Natural killer cell treated with Interleukin-12 subunit alpha and Interleukin-12 subunit beta and Interleukin-15 and Interleukin-18, amount 100 ng/mL, for 72 hours (primary cell): ENCODE results near the gene RNF5. TPM values are rescaled to one million over a fixed set of nuclear protein-coding genes. Genes with fewer than 3 reads are reported as not detected.
A peak's percentile ranks its signal among the peaks of the same experiment; 100 is the strongest.

ENCODE experiments used
- ATAC-seq, 2 donors: fragments of 150-1000 bp; cut with Tn5 transposase in 1 of 2; sonication (Bioruptor Pico), chemical (Tn5 transposase) in 1 of 2; 2 replicates each; pipeline ENCODE4 v1.10.0; 2021
- DNase-seq: peaks from one replicate; pipeline ENCODE4 v3.0.0; 2022; ENCODE audit warnings: low spot score
- H3K27ac Mint-ChIP-seq, 2 donors: 1 replicate in 1 of 2; 2 replicates in 1 of 2; pipeline ENCODE4 v1.8.0; 2022; ENCODE audit warnings: mixed read lengths in 2 of 2, mild to moderate bottlenecking in 1 of 2, moderate library complexity in 1 of 2
- H3K27me3 Mint-ChIP-seq, 2 donors: 1 replicate in 1 of 2; 2 replicates in 1 of 2; pipeline ENCODE4 v1.8.0; 2022; ENCODE audit warnings: mixed read lengths in 2 of 2
- H3K36me3 Mint-ChIP-seq: one replicate; pipeline ENCODE4 v1.8.0; 2022; ENCODE audit warnings: mixed read lengths
- H3K4me1 Mint-ChIP-seq, 2 donors: 1 replicate in 1 of 2; 2 replicates in 1 of 2; pipeline ENCODE4 v1.8.0; 2022; ENCODE audit warnings: low read depth in 2 of 2, mixed read lengths in 2 of 2, mild to moderate bottlenecking in 1 of 2
- H3K4me3 Mint-ChIP-seq: one replicate; pipeline ENCODE4 v1.8.0; 2022; ENCODE audit warnings: mixed read lengths
- H3K9me3 Mint-ChIP-seq: 2 replicates; pipeline ENCODE4 v1.8.0; 2022; ENCODE audit warnings: mixed read lengths
- total RNA-seq, 2 donors: library from RNA; stranded (reverse); gene quantifications; one replicate each; pipeline ENCODE4 v1.2.3, GENCODE V29; 2022

Gene RNF5
- total RNA-seq, 2 donors from 2014 or later: 41.0 to 53.3 TPM

DNA sequence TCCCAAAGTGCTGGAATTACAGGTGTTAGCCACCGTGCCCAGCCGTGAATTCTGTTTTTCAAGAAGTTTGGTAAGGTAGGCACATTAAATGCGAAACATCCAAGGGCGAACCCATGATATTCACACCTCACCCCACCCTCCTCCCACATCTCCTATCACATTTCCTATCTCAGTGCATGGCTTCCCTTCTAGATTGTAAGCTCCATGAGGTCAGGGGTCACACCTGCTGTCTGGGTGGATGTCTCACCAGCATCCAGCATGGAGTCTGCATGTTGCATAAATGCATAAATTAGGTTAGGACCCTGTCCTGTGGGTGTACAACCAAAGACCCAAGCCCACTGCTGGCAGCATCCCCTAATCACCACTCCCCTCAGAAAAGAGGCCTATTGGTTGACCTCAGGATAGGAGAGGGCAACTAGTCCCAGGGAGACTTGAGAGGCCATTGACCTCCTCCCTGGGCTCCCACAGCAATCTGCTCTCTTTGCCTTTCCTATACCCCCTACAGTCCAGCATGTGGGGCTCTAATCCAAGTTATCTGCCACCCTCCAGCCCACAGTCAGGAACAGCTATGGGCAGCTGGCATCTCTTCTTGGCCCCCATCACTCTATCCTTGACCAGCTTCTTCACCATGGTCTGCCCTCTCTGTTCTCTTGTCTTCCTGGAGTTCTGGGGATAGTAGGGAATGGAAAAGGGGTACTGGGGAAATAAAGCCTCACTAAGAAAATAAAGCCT is 30.6 kb upstream of the RNF5 start:
- no peak for DNase-seq
- peak overlapping the region in 1 of 2 donors; percentile 51 for H3K27ac Mint-ChIP-seq
- H3K4me1 Mint-ChIP-seq: peaks cover 32 to 40% of the 10 kb centered on the region in 2 donors
- peaks cover 35 to 43% of the 10 kb centered on the region in 2 donors for H3K27me3 Mint-ChIP-seq
- H3K9me3 Mint-ChIP-seq: no peaks in the 10 kb centered on the region
- H3K4me3 Mint-ChIP-seq: peak overlapping the region; percentile 85
- no peaks in the 10 kb centered on the region for H3K36me3 Mint-ChIP-seq
- no peak for ATAC-seq

DNA sequence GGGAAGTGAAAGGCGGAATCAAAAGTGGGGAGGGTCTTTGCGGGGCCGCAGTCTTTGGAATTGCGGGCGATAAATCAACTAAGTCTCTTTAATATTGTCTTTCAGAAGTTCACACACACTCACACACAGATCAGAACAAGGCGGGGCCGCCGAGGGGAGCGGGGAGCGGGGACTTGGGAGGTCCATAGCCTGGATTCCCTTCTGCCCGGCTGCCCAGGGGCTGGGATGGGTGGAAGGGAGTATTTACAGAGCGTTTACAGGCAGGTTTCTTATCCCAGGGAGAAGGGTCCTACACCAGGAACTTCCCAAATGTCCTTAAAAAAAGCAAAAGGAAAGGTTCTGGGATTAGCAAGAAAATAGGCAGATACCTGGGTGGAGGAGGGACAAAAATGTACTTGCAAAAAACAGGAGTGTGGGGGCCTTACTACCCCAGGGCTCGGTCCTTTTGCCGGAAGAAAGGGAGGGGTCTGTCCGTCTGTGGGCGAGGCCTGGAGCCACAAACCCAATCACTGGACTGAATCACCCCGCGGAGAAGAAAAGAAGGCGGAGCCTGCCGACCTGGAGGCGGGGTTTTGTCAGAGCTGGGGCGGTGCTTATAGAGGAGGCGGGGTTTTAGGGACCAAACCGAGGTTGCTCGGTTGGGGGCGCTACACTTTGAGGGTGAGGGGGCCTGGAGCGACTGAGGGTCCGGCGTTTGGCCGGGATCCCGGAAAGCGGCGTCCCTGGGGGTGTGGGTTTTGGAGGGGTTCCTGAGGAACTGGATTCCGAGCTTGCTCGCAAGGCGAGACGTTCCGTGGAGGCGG is 29.7 kb upstream of the RNF5 start:
- Mint-ChIP-seq H3K9me3 (no peaks in the 10 kb centered on the region), H3K27me3 (peaks cover 35 to 43% of the 10 kb centered on the region in 2 donors), H3K36me3 (no peaks in the 10 kb centered on the region), H3K27ac (peak overlapping the region; percentile 51 to 80), H3K4me1 (peaks cover 32 to 46% of the 10 kb centered on the region in 2 donors), H3K4me3 (peak overlapping the region; percentile 85)
- DNase-seq: peak; percentile 82
- peak; percentile 90 to 95 for ATAC-seq

DNA sequence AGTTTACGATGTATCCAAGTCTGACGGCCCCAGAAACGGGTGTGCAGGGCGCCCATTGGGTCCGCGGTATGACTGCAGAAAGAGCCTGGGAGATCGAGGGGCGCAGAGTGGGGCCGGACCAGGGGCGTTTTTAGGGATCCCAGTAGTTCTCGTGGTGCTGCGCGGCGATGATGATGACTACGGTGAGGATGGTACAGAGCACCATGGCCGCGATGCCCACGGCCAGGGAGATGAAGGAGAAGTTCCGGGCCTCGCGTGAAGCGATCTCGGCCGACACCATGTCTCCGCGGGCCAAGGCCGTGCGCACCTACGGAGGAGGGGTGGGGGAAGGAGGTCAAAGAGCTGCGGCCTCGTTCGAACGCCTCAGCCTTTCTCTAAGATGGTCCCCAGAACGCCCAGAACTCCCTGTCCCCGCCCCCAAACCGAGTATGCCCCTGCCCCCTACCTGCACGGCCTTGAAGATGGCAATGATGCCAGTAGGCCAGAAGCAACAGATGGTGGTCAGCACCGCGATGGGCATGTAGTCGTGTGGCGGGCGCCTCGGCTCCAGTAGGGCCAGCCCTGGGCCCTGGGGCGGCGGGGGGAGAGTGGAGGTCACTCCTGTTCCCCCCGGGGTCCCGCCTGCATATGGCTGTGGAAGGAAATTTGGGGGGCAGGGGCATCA is 29.0 kb upstream of the RNF5 start:
- Mint-ChIP-seq H3K36me3 (no peaks in the 10 kb centered on the region), H3K4me3 (peak overlapping the region; percentile 85), H3K27ac (peak overlapping the region; percentile 51 to 80), H3K27me3 (peaks cover 35 to 43% of the 10 kb centered on the region in 2 donors), H3K9me3 (no peaks in the 10 kb centered on the region), H3K4me1 (peaks cover 36 to 52% of the 10 kb centered on the region in 2 donors)
- DNase-seq (no peak), ATAC-seq (peak; percentile 22 to 40)

DNA sequence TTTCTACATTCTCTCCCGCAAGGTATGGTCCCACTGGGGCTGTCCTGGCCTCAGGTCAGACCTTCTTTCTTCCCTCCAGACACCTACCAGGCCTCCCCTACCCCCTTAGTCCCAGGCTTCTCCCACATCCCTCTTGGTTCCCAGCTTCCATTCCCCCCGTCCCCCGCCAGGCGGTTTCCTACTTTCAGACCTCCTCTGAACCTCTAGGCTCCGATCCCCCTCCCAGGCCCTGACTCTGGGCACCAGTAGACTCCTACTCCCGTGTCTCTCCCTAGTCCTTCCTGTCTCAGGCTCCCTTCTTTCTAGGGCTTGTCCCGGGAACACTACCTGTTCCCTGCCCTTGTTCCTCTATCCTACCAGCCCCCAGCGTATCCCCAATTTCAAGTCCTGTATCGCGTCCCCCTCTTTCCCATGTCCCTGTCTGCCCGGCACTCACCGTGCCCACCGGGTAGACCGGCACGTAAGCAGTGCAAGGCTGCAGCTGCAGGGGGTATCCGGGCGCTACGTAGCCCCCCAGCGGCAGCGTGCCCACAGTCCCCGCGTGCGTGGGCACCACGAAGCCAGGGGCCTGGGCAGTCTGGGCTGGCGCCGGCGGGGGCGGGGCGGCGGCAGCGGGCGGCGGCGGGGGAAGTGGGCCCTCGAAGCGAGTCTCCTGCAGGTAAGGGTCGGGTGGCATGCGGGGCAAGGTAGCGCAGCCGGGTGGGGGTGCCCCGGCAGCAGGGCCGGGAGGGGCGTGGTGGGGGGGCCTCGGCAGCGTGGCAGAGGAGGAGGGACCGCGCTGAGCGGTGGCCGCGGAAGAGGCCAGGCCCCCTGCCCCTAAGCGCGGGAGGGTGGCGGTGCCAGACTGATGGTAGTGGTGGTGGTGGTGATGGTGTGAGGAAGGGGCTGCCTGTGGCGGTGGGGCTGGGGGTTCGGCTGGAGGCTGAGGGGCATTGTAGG is 28.0 kb upstream of the RNF5 start:
- no peaks in the 10 kb centered on the region for H3K36me3 Mint-ChIP-seq
- peaks cover 35 to 43% of the 10 kb centered on the region in 2 donors for H3K27me3 Mint-ChIP-seq
- H3K9me3 Mint-ChIP-seq: no peaks in the 10 kb centered on the region
- no peak for DNase-seq
- H3K4me3 Mint-ChIP-seq: peak overlapping the region; percentile 50
- peak overlapping the region in 1 of 2 donors; percentile 2 for H3K27ac Mint-ChIP-seq
- ATAC-seq: no peak
- H3K4me1 Mint-ChIP-seq: peaks cover 45 to 62% of the 10 kb centered on the region in 2 donors

DNA sequence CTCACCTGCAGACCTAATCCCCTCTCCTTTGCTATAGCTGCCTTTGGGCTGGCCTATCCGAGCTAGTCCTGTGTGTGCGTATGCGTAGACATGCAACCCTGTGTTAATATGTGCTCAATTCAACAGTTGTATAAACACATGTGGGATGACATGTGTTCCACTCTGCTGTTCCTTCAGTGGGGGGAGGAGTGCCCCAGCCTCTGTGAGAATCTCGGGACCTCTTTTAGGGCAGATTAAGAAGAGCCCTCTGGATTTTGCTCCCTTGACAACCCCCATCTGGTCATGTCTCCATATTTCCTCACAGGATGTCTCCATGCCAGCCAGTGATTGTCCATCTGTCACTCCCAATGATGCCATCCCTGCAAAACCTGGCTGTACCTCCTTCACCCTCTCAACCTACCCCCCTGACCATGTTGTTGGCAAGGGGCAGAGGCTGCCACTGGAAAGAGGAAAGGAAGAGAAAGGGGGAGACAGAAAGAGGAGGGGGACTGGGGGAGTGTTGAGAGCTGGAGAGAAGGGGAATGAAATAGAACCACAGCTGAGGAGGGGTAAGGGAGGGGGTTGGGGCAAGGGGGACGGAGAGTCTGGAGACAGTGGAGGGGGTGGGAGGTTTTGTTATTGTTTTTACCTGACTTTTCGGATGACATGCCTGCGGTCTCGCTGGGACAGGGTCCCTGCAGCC is 26.9 kb upstream of the RNF5 start:
- H3K9me3 Mint-ChIP-seq: no peaks in the 10 kb centered on the region

DNA sequence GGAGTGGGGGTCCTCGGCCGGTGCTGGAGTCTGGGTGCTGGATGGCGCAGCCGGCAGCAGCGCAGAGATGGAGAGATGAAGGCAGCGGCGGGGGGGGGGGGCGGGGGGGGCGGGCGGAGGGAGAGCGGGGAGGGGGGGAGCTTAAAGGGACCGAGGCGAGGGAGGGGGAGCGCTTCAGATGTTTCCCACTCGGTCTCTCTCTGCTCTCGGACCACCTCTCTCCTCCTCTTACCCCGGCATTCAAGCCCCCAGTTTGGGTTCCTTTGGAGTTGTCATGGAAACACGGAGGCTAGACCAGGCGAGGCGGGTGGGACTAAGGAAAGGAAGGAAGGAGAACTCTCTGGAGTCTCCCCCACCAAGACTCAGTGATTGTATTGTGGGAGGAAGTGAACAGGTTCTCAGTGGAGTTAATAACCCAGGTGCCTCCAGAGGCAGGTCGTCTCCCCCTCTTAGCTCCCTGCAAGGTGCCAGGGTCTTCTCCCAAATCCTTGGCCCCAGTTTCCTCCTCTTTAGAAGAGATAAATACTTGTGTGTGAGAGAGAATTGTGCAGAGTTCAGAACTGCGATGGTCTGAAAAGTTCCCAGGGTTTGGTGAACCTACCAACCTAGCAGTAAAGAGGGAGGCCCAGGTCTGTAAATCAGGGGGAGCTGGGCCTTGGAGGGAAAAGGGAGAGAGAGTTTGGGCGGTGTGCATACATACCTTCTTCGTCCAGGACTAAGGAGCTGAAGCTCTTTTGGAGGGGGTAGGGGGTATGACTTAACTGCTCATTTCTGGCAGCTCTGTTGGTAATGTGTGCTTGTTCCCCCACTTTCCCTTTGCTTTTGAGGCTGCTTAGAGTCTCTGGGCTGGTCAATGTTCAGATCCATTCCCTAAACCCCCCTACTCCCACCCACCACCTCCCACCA is 26.1 kb upstream of the RNF5 start, which contains the start of gene PRRT1:
PRRT1 (minus strand) TSS at position 77 of the 906 bp plus-strand sequence. CDS start 112 bp downstream, outside the sequence.
- no peaks in the 10 kb centered on the region for H3K36me3 Mint-ChIP-seq
- ATAC-seq (no peak), DNase-seq (no peak)
- peak within 1 kb of the TSS in 1 of 2 donors; percentile 76 for H3K27ac Mint-ChIP-seq
- H3K27me3 Mint-ChIP-seq: peaks cover 27 to 32% of the 10 kb centered on the region in 2 donors
- peaks cover 51 to 64% of the 10 kb centered on the region in 2 donors for H3K4me1 Mint-ChIP-seq
- no peaks in the 10 kb centered on the region for H3K9me3 Mint-ChIP-seq
- H3K4me3 Mint-ChIP-seq: peak within 1 kb of the TSS; percentile 99

More for the DNA sequence above, 26.9 kb upstream of the RNF5 start:
- DNase-seq: no peak
- Mint-ChIP-seq H3K27me3 (peaks cover 32 to 35% of the 10 kb centered on the region in 2 donors), H3K4me3 (peak overlapping the region; percentile 28), H3K36me3 (no peaks in the 10 kb centered on the region), H3K27ac (peak overlapping the region in 1 of 2 donors; percentile 34), H3K4me1 (peaks cover 51 to 64% of the 10 kb centered on the region in 2 donors)
- ATAC-seq: no peak

DNA sequence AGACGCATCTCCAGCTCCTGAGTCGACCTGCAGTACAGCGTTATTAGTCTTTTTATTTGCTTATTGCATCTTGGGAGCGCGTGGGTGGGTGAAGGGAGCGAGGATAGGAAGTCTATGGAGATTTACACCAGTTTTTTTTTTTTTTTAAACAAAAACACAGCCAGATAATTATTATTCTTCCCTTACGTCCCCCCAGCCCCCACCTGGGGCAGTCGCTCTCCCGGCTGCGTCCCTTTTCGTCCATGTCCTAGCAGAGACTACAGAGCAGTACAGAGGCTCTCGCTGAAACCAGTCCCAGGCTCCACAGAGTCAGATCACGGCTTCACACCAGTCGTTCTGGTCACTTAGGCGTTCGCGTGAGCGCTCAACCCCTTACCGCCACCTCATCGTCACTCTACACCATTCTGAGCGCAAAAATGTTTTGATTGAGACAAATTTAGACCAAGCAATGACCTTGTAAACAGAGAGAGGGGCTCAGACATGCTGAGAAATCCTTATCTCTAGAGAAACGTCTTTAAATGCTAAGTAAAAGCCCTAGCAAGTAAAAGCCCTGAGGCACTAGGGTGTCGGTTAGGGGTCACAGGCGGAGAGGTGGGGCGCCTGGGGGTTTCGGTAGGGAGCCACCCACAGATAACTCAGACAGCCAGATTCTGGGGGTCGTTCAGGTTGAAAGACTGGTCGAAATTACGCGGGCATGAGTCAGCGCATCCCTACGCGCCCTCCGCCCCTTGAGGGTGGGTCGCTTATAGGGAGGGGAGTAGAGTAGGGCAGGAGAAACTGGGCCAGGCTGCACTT is 25.2 kb upstream of the RNF5 start:
- H3K4me3 Mint-ChIP-seq: peak overlapping the region; percentile 99
- DNase-seq: no peak

DNA sequence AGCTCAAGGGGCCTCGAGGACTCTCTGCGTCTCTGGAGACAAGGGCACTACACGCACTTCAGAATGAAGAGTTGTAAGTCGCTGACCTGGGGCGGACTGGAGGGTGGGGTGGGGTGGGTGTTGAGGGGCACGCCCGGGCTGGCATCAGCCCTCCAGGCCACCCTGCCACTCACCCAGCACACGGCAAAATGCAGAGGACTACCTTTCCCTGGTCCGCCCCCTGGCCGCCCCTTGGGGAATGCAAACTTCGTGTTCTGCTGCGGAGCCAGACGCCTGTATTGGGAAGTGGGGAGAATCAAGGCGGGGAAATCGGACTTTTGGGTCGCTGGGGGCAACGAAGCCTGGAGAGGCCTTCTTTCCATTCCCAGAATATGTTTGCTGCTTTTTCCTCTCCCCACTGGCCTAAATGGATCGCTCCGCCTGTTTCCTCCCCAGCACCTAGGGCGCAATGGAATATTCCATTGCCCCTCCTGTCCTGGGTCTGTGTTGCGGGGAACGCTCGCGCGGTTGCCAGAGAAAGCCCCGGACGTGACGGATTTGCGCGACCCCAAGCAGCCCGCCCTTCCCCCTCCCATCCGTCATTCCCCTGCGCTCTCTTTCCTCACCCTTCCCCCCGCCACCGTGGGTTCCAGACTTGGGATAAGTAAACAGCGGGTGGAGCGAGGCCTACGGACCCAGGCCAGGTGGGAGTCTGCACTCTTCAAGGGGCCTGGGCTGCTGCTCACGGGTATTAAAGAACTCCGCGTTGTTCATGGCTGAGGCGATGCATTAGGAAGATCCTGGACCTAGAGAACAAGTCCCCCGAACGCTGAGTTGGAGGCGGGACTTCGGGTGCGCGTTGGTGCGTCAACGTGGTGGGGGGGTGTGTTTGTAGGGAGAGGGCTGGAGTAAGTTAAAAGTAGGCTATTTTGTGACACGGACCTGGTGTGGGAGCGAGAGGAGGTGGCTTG is 24.4 kb upstream of the RNF5 start, which contains the start of gene PPT2:
PPT2 (plus strand) TSS at position 578 of the 950 bp plus-strand sequence. CDS start 454 bp downstream, outside the sequence.
- H3K9me3 Mint-ChIP-seq: no peaks in the 10 kb centered on the region
- peaks cover 13% of the 10 kb centered on the region for H3K36me3 Mint-ChIP-seq
- DNase-seq (peak; percentile 84), ATAC-seq (peak; percentile 84 to 86)
- H3K4me1 Mint-ChIP-seq: peaks cover 39 to 52% of the 10 kb centered on the region in 2 donors
- peak within 1 kb of the TSS; percentile 99 for H3K4me3 Mint-ChIP-seq
- H3K27ac Mint-ChIP-seq: peak within 1 kb of the TSS; percentile 79 to 92
- peaks cover 18 to 22% of the 10 kb centered on the region in 2 donors for H3K27me3 Mint-ChIP-seq

More for the DNA sequence above, 25.2 kb upstream of the RNF5 start:
- Mint-ChIP-seq H3K9me3 (no peaks in the 10 kb centered on the region), H3K27me3 (peaks cover 26 to 31% of the 10 kb centered on the region in 2 donors), H3K4me1 (peaks cover 48 to 61% of the 10 kb centered on the region in 2 donors), H3K36me3 (peaks cover 7% of the 10 kb centered on the region), H3K27ac (peak overlapping the region; percentile 76 to 79)
- no peak for ATAC-seq

DNA sequence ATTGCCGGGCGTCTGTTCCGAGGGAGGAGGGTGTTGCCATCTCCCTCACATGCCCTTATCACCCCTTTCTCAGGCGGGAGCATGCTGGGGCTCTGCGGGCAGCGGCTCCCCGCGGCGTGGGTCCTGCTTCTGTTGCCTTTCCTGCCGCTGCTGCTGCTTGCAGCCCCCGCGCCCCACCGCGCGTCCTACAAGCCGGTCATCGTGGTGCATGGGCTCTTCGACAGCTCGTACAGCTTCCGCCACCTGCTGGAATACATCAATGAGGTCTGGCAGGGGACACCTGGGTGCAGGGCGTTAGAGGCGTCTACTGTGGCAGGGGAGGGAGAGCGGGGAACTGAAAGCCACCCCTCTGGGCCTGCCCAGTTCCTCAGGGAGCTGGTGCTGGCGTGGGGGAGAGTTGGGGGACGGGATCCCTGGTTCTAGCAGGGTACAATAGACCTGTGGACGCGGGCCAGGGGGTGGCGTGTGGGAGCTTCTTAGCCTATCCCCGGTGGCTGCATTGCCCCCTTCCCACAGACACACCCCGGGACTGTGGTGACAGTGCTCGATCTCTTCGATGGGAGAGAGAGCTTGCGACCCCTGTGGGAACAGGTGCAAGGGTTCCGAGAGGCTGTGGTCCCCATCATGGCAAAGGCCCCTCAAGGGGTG is 23.6 kb upstream of the RNF5 start:
- Mint-ChIP-seq H3K36me3 (peaks cover 13% of the 10 kb centered on the region), H3K9me3 (no peaks in the 10 kb centered on the region), H3K27ac (peak overlapping the region; percentile 79 to 92), H3K4me1 (peaks cover 36 to 49% of the 10 kb centered on the region in 2 donors), H3K27me3 (peaks cover 15 to 20% of the 10 kb centered on the region in 2 donors), H3K4me3 (peak overlapping the region; percentile 99)
- DNase-seq (peak; percentile 65), ATAC-seq (peak; percentile 82)

DNA sequence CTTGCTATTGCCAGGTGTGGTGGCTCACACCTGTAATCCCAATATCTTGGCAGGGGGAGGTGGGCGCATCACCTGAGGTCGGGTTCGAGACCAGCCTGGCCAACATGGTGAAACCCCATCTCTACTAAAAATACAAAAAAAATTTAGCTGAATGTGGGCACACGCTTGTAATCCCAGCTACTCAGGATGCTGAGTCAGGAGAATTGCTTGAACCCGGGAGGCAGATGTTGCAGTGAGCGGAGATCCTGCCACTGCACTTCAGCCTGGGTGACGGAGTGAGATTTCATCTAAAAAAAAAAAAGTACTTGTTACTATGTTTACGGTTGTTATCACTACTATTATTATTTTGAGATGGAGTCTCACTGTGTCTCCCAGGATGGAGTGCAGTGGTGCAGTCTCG is 21.3 kb upstream of the RNF5 start:
- Mint-ChIP-seq H3K4me1 (peaks cover 23 to 35% of the 10 kb centered on the region in 2 donors), H3K27me3 (no peaks in the 10 kb centered on the region)
- no peak for ATAC-seq

More for the DNA sequence above, 21.3 kb upstream of the RNF5 start:
- no peaks in the 10 kb centered on the region for H3K9me3 Mint-ChIP-seq
- peaks cover 13% of the 10 kb centered on the region for H3K36me3 Mint-ChIP-seq
- H3K4me3 Mint-ChIP-seq: no peak overlapping the region
- no peak for DNase-seq
- H3K27ac Mint-ChIP-seq: no peak overlapping the region
